HG02938 (cell line): ENCODE results near the gene LAPTM4A.

ENCODE experiments used
- ATAC-seq: cut with Tn5 transposase; IDR thresholded peaks from one replicate; pipeline ENCODE4 v1.9.1; 2021; ENCODE audit warnings: mild to moderate bottlenecking, moderate library complexity; ENCODE audit not compliant: unreplicated experiment

LAPTM4A gene

GRCh38 chr2:20025065-20025786, 26.2 kb downstream of the LAPTM4A start:
- ATAC-seq = no peak

- no peak for ATAC-seq
Observed at GRCh38 chr2:20023688-20024087, 27.7 kb downstream of the LAPTM4A start.

- no peak for ATAC-seq
Observed at GRCh38 chr2:20021405-20022009, 29.9 kb downstream of the LAPTM4A start.

- ATAC-seq = no peak
Observed at GRCh38 chr2:20019747-20020146, 31.7 kb downstream of the LAPTM4A start.

GRCh38 chr2:20018601-20019152, 32.8 kb downstream of the LAPTM4A start:
- ATAC-seq = no peak

- ATAC-seq = no peak
Observed at GRCh38 chr2:20016346-20016745, 35.1 kb downstream of the LAPTM4A start.

GRCh38 chr2:20015482-20016083, 35.8 kb downstream of the LAPTM4A start:
- ATAC-seq = no peak

- no peak for ATAC-seq
Observed at GRCh38 chr2:20013126-20013849, 38.1 kb downstream of the LAPTM4A start.

GRCh38 chr2:20012282-20013125, 38.9 kb downstream of the LAPTM4A start, which contains the start of gene MATN3:
MATN3 (minus strand) TSS chr2:20012668; CDS start chr2:20012631, 37 bp downstream.
- no peak for ATAC-seq

GRCh38 chr2:20012032-20012281, 39.5 kb downstream of the LAPTM4A start:
- no peak for ATAC-seq

GRCh38 chr2:20011276-20012031, 40.0 kb downstream of the LAPTM4A start:
- no peak for ATAC-seq

GRCh38 chr2:20008703-20009102, 42.7 kb downstream of the LAPTM4A start:
- ATAC-seq = no peak

- ATAC-seq = no peak
Observed at GRCh38 chr2:20005891-20006470, 45.4 kb downstream of the LAPTM4A start.

- no peak for ATAC-seq
Observed at GRCh38 chr2:20005067-20005627, 46.3 kb downstream of the LAPTM4A start.

GRCh38 chr2:20001361-20001863, 50.0 kb downstream of the LAPTM4A start:
- no peak for ATAC-seq

- ATAC-seq = no peak
Observed at GRCh38 chr2:19993731-19994130, 57.7 kb downstream of the LAPTM4A start.

- no peak for ATAC-seq
Observed at GRCh38 chr2:19991895-19992294, 59.5 kb downstream of the LAPTM4A start.

- ATAC-seq = no peak
Observed at GRCh38 chr2:19990416-19990728, 61.1 kb downstream of the LAPTM4A start.
